A673 (cell line): ENCODE data around the gene LRP4. TPM values are rescaled to one million over a fixed set of nuclear protein-coding genes. Genes with fewer than 3 reads are reported as not detected.

Source experiments
- BruUV-seq: library from RNA; stranded (reverse); fragments of 400-500 nt; replicated peaks from 2 replicates; lab custom pipeline; 2021; lab: Mats Ljungman, UMichigan
- CTCF ChIA-PET: fragments of 300-600 bp; sonication (Branson Sonifier 250); formaldehyde crosslinking; loops from one replicate; lab custom pipeline; 2022; ENCODE audit warnings: antibody characterized with exemption; lab: Charles Lee
- POLR2A ChIA-PET: fragments of 300-600 bp; sonication (Branson Sonifier 250); formaldehyde crosslinking; loops from one replicate; lab custom pipeline; 2022; ENCODE audit warnings: antibody characterized with exemption; ENCODE audit not compliant: low non-redundant PET; lab: Charles Lee
- DNase-seq: peaks from one replicate; pipeline ENCODE4 v3.0.0-alpha.2; 2015; ENCODE audit warnings: low spot score
- H3K27ac ChIP-seq: fragments of 200-600 bp; sonication (generic); 2 replicates; pipeline ENCODE4 v1.5.1; 2016; ENCODE audit warnings: mixed run types, low read depth, mild to moderate bottlenecking, mixed read lengths, antibody characterized with exemption, low read length; ENCODE audit not compliant: poor library complexity, severe bottlenecking
- H3K27me3 ChIP-seq: fragments of 200-600 bp; sonication (generic); replicated peaks from 2 replicates; pipeline ENCODE4 v1.6.1; 2017; ENCODE audit warnings: mixed run types, low read depth, mild to moderate bottlenecking, mixed read lengths, antibody characterized with exemption, low read length; ENCODE audit not compliant: insufficient read depth, poor library complexity
- H3K36me3 ChIP-seq: fragments of 200-600 bp; sonication (generic); 2 replicates; pipeline ENCODE4 v1.6.1; 2016; ENCODE audit warnings: mixed run types, mild to moderate bottlenecking, mixed read lengths, antibody characterized with exemption, low read length; ENCODE audit not compliant: insufficient read depth, poor library complexity, severe bottlenecking
- H3K4me1 ChIP-seq: fragments of 200-600 bp; sonication (generic); 2 replicates; pipeline ENCODE4 v1.6.1; 2017; ENCODE audit warnings: mixed run types, mild to moderate bottlenecking, mixed read lengths, antibody characterized with exemption, low read length; ENCODE audit not compliant: insufficient read depth, poor library complexity, severe bottlenecking
- H3K4me3 ChIP-seq: fragments of 200-600 bp; sonication (generic); 2 replicates; pipeline ENCODE4 v1.5.1; 2016; ENCODE audit warnings: low read depth, mixed run types, mild to moderate bottlenecking, mixed read lengths, low read length; ENCODE audit not compliant: poor library complexity, severe bottlenecking
- H3K9me3 ChIP-seq: fragments of 200-600 bp; sonication (generic); 2 replicates; pipeline ENCODE4 v1.6.1; 2016; ENCODE audit warnings: mixed run types, low read depth, mild to moderate bottlenecking, mixed read lengths, antibody characterized with exemption, low read length; ENCODE audit not compliant: poor library complexity, severe bottlenecking
- EZH2 ChIP-seq: fragments of 200-600 bp; sonication (generic); IDR thresholded peaks from 2 replicates; pipeline ENCODE4 v1.6.1; 2017; ENCODE audit warnings: borderline replicate concordance, low read depth, mild to moderate bottlenecking, mixed read lengths, antibody characterized with exemption, low read length; ENCODE audit not compliant: poor library complexity, severe bottlenecking
- intact Hi-C: fragments of 100-400 bp; cut with micrococcal nuclease; formaldehyde crosslinking; loops from one replicate; pipeline ENCODE4 v1.10.0; 2022; ENCODE audit not compliant: unreplicated experiment
- total RNA-seq: library from RNA; stranded (reverse); gene quantifications from 2 replicates; pipeline ENCODE4 v1.2.3, GENCODE V29; 2021
- TF ChIP-seq, protein P1 (sequence below): fragments of 300-800, 200-600 bp; sonication (generic); conservative IDR thresholded peaks from 2 replicates; pipeline ENCODE4 v1.5.1; 2017; ENCODE audit warnings: low read depth, mild to moderate bottlenecking, antibody characterized with exemption, low read length, moderate library complexity, mixed read lengths

The LRP4 gene
- total RNA-seq, 1 experiment from 2014 or later, result 31.8 TPM

DNA sequence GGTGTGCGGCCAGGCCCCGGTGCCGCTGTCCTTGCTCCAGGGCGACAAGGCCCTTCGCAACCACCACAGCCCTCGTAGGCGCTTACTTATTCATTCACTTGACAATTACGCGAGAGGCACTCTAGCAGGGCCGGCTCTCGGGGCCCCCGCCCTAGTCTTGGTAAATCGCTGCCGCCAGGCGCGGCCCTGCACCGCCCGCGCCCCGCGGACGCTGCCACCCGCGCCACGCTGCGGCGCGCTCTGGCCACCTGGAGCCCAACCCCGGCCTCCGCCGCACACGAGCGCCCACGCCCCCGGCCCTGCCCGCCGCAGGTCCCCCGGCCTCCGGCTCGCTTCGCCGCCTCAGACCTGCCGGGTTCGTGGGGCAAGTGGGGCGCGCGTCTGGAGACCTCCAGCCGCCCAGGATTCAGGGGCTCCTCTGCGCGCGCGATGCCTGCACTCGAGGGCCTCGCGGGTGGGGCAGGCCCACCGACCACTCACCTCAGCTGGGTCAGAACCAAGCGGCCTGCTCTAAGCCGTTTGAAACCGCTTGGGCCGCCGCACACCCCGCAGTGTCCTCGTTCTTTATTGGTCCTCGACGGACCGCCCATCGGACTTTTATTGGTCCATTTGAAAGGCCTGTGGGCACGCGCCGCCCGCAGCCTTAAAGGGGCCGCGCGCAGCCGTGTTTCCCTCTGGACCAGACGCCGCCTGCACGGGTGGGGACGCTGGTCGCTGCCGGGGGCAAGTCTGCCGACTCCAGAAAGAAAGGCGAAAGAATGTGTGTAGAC is 72.4 kb downstream of the LRP4 start, which contains the start of gene CKAP5:
TSS of gene CKAP5 (minus strand) at position 541 of the 770 bp plus-strand sequence. CDS start 25,049 bp downstream, outside the sequence.
- H3K4me3 ChIP-seq, result peak within 1 kb of the TSS; percentile 74
- H3K36me3 ChIP-seq, result peaks cover 18% of the 10 kb centered on the region
- intact Hi-C loops, result loop anchor here (2.0 kb wide), 1 partner anchor 67 kb away; no protein-coding TSS in a partner anchor
- peak; percentile 99 for DNase-seq
- POLR2A ChIA-PET, result interaction anchor here (0.6 to 0.7 kb wide), 2 partner anchors 160 to 1291 kb away, joined by 3 read pairs; no protein-coding TSS in a partner anchor
- H3K27me3 ChIP-seq, result no peaks in the 10 kb centered on the region
- H3K27ac ChIP-seq, result peak within 1 kb of the TSS; percentile 92
- CTCF ChIA-PET, result no interaction called here
- no peaks in the 10 kb centered on the region for H3K9me3 ChIP-seq
- no peak for TF ChIP-seq EZH2
- TF ChIP-seq, protein P1, sequence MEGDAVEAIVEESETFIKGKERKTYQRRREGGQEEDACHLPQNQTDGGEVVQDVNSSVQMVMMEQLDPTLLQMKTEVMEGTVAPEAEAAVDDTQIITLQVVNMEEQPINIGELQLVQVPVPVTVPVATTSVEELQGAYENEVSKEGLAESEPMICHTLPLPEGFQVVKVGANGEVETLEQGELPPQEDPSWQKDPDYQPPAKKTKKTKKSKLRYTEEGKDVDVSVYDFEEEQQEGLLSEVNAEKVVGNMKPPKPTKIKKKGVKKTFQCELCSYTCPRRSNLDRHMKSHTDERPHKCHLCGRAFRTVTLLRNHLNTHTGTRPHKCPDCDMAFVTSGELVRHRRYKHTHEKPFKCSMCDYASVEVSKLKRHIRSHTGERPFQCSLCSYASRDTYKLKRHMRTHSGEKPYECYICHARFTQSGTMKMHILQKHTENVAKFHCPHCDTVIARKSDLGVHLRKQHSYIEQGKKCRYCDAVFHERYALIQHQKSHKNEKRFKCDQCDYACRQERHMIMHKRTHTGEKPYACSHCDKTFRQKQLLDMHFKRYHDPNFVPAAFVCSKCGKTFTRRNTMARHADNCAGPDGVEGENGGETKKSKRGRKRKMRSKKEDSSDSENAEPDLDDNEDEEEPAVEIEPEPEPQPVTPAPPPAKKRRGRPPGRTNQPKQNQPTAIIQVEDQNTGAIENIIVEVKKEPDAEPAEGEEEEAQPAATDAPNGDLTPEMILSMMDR, result 0 out of 2 replicates have a peak, but pooled peaks have one; percentile 3
- H3K4me1 ChIP-seq, result peaks cover 15% of the 10 kb centered on the region
- BruUV-seq, result no TSS peak

DNA sequence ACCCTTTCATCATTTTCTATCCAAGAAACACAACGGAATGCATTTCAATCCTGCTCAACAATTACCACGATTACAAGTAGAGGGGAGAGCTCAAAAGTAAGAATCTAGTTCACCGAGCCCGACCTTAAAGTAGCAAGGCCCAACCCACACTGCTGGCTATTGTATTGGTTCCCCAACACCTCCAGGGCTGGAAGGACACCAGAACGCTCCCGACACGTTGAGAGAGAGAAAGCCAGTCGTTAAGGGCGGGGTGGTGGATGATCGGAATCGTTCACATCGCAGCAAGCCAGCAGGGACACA is 73.0 kb downstream of the LRP4 start:
- ChIA-PET CTCF (no interaction called here), POLR2A (no interaction called here)
- DNase-seq, result no peak
- TF ChIP-seq, protein P1, result no peak
- TF ChIP-seq EZH2, result no peak
- Histone ChIP-seq H3K36me3 (peaks cover 22% of the 10 kb centered on the region), H3K4me3 (peak overlapping the region; percentile 74), H3K27me3 (no peaks in the 10 kb centered on the region), H3K4me1 (peaks cover 15% of the 10 kb centered on the region), H3K9me3 (no peaks in the 10 kb centered on the region), H3K27ac (peak overlapping the region; percentile 92)
- BruUV-seq, result no TSS peak
- intact Hi-C loops, result no loop called here

DNA sequence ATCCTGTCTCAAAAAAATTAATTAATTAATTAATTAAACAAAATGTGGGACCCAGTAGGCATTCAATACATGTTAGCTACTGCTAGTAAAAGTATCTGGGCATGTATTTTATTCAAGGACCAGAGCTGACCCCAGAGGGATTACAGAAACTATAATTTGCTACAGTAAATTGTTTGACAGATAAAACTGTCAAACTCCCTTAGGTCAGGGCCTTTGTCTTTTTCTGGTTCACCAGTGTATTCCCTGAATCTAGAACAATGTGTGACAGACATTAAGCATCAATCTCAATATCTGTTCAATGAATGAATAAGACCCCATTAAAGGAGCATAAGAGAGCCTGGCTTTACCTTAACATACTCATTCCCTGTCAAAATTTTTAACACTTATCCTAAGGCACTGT is 78.2 kb downstream of the LRP4 start:
- BruUV-seq, result no TSS peak
- intact Hi-C loops, result no loop called here
- DNase-seq, result no peak
- Histone ChIP-seq H3K9me3 (no peaks in the 10 kb centered on the region), H3K27ac (no peak overlapping the region), H3K4me1 (peaks cover 22% of the 10 kb centered on the region), H3K4me3 (no peak overlapping the region), H3K27me3 (no peaks in the 10 kb centered on the region), H3K36me3 (peaks cover 31% of the 10 kb centered on the region)
- ChIA-PET POLR2A (interaction anchor here (0.5 kb wide), 1 partner anchor 310 kb away, joined by 11 read pairs; no protein-coding TSS in a partner anchor), CTCF (no interaction called here)
- TF ChIP-seq, protein P1, result no peak
- no peak for TF ChIP-seq EZH2
